ENCODE measurements around the gene FAM168B.

Gene FAM168B

GRCh38 chr2:131022731-131023130, 70.5 kb downstream of the FAM168B start:
- DNase-seq (ENCODE audit: low read depth), result no peak

GRCh38 chr2:131016826-131017741, 76.2 kb downstream of the FAM168B start:
- DNase-seq (ENCODE audit: low read depth), result no peak

GRCh38 chr2:131015764-131016163, 77.5 kb downstream of the FAM168B start:
- DNase-seq (ENCODE audit: low read depth), result no peak

GRCh38 chr2:131014141-131014540, 79.1 kb downstream of the FAM168B start:
- no peak for DNase-seq (ENCODE audit: low read depth)

GRCh38 chr2:131011486-131011885, 81.8 kb downstream of the FAM168B start:
- DNase-seq (ENCODE audit: low read depth), result no peak

- no peak for DNase-seq (ENCODE audit: low read depth)
These were observed 82.7 kb downstream of the FAM168B start for GRCh38 chr2:131010566-131010965.

GRCh38 chr2:131009713-131010475, 83.4 kb downstream of the FAM168B start:
- no peak for DNase-seq (ENCODE audit: low read depth)

- DNase-seq (ENCODE audit: low read depth), result no peak
These were observed 84.3 kb downstream of the FAM168B start for GRCh38 chr2:131008967-131009366.

- no peak for DNase-seq (ENCODE audit: low read depth)
These were observed 86.7 kb downstream of the FAM168B start for GRCh38 chr2:131006561-131006960.

- DNase-seq (ENCODE audit: low read depth), result no peak
These were observed 87.9 kb downstream of the FAM168B start for GRCh38 chr2:131005216-131005935.

GRCh38 chr2:131004446-131005209, 88.6 kb downstream of the FAM168B start:
- DNase-seq (ENCODE audit: low read depth), result no peak

- no peak for DNase-seq (ENCODE audit: low read depth)
These were observed 94.7 kb downstream of the FAM168B start for GRCh38 chr2:130998561-130998960.

Measured in stimulated activated CD8-positive, alpha-beta memory T cell treated with anti-CD3 and anti-CD28 coated beads, Interleukin-15, amount 100 ng/mL, for 1 hour (primary cell).